ENCODE measurements around the gene TREH.
"Not testable (repeated sequence)": the region's sequence is repeated elsewhere in the genome, so short reads cannot be mapped to it uniquely, and the experiment has no call there.

Gene TREH

DNA sequence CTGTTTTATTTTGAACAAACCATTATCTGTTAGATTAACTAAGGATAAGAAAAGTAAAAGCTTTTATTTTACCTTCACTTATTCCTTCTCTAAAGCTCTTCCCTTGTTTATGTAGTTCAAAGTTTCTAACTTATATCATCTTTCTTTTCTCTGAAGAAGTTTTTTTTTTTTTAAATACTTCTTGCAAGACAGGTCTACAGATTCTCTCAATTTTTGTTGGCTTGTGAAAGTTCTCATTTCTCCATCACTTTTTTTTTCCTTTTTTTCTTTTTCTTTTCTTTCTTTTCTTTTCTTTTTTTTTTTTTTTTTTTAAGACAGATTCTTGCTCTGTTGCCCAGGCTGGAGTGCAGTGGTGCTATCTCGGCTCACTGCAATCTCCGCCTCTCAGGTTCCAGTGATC lies 4.7 kb upstream of the TREH start:
- no peaks in the 10 kb centered on the region for H3K27me3 ChIP-seq (ENCODE audit: insufficient read depth, low read length)
- no peak overlapping the region for H3K9ac ChIP-seq (ENCODE audit: low read depth, low read length)
- no peaks in the 10 kb centered on the region for H3K36me3 ChIP-seq (ENCODE audit: insufficient read depth, low read length)
- 93% methylated on average over 2 of the region's 2 CpGs for WGBS
- no peak overlapping the region for H3K27ac ChIP-seq (ENCODE audit: low read depth, low read length)
- no peak overlapping the region for H3K4me3 ChIP-seq (ENCODE audit: low read length)
- H3K9me3 ChIP-seq (ENCODE audit: insufficient read depth, low read depth, low read length): no peaks in the 10 kb centered on the region
- H3K4me1 ChIP-seq (ENCODE audit: insufficient read depth, low read length): no peaks in the 10 kb centered on the region

- not testable (repeated sequence) for H3K4me3 ChIP-seq (ENCODE audit: low read length); H3K27ac ChIP-seq (ENCODE audit: low read depth, low read length); H3K27me3 ChIP-seq (ENCODE audit: insufficient read depth, low read length); H3K4me1 ChIP-seq (ENCODE audit: insufficient read depth, low read length); H3K9me3 ChIP-seq (ENCODE audit: insufficient read depth, low read depth, low read length); H3K9ac ChIP-seq (ENCODE audit: low read depth, low read length); H3K36me3 ChIP-seq (ENCODE audit: insufficient read depth, low read length)
- 93% methylated on average over 6 of the region's 6 CpGs for WGBS
These were observed 3.5 kb upstream of the TREH start for GRCh38 chr11:118682939-118683338.

DNA sequence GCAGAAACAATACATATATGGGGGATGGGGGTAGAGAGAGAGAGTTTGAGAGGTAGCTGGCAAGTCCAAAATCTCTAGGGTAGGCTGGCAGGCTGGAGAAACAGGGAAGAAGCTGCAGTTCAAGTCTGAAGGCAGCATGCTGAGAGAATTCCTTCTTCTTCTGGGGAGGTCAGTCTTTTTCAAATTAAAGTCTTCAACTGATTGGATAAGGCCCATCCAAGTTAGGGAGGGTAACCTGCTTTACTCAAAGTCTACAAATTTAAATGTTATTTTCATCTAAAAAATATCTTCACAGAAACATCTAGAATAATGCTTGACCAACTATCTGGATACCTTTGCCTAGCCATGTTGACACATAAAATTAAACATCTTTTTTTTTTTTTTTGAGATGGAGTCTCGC lies 2.9 kb upstream of the TREH start:
- no peak overlapping the region for H3K9ac ChIP-seq (ENCODE audit: low read depth, low read length)
- no peaks in the 10 kb centered on the region for H3K36me3 ChIP-seq (ENCODE audit: insufficient read depth, low read length)
- 86% methylated on average over 1 of the region's 1 CpG for WGBS

GRCh38 chr11:118678908-118679307 lies 542 bp downstream of the TREH start:
- not testable (repeated sequence) for H3K9ac ChIP-seq (ENCODE audit: low read depth, low read length); H3K27me3 ChIP-seq (ENCODE audit: insufficient read depth, low read length); H3K27ac ChIP-seq (ENCODE audit: low read depth, low read length); H3K4me1 ChIP-seq (ENCODE audit: insufficient read depth, low read length); H3K36me3 ChIP-seq (ENCODE audit: insufficient read depth, low read length); H3K4me3 ChIP-seq (ENCODE audit: low read length)
- H3K9me3 ChIP-seq (ENCODE audit: insufficient read depth, low read depth, low read length): peaks cover 15% of the 10 kb centered on the region
- 41% methylated on average over 11 of the region's 11 CpGs for WGBS

More for the DNA sequence above, 2.9 kb upstream of the TREH start:
- Histone ChIP-seq H3K4me1 (ENCODE audit: insufficient read depth, low read length) (no peaks in the 10 kb centered on the region), H3K9me3 (ENCODE audit: insufficient read depth, low read depth, low read length) (no peaks in the 10 kb centered on the region), H3K27me3 (ENCODE audit: insufficient read depth, low read length) (no peaks in the 10 kb centered on the region), H3K27ac (ENCODE audit: low read depth, low read length) (no peak overlapping the region), H3K4me3 (ENCODE audit: low read length) (no peak overlapping the region)

- no peak overlapping the region for H3K4me3 ChIP-seq (ENCODE audit: low read length)
- no peaks in the 10 kb centered on the region for H3K27me3 ChIP-seq (ENCODE audit: insufficient read depth, low read length)
- no peak overlapping the region for H3K27ac ChIP-seq (ENCODE audit: low read depth, low read length)
- H3K9ac ChIP-seq (ENCODE audit: low read depth, low read length): no peak overlapping the region
- no peaks in the 10 kb centered on the region for H3K36me3 ChIP-seq (ENCODE audit: insufficient read depth, low read length)
- H3K4me1 ChIP-seq (ENCODE audit: insufficient read depth, low read length): no peaks in the 10 kb centered on the region
- peaks cover 15% of the 10 kb centered on the region for H3K9me3 ChIP-seq (ENCODE audit: insufficient read depth, low read depth, low read length)
- 93% methylated on average over 6 of the region's 6 CpGs for WGBS
These were observed 1.5 kb downstream of the TREH start for GRCh38 chr11:118677977-118678376.

- Histone ChIP-seq H3K27me3 (ENCODE audit: insufficient read depth, low read length) (no peaks in the 10 kb centered on the region), H3K9ac (ENCODE audit: low read depth, low read length) (no peak overlapping the region), H3K4me3 (ENCODE audit: low read length) (no peak overlapping the region), H3K4me1 (ENCODE audit: insufficient read depth, low read length) (no peaks in the 10 kb centered on the region), H3K36me3 (ENCODE audit: insufficient read depth, low read length) (no peaks in the 10 kb centered on the region), H3K9me3 (ENCODE audit: insufficient read depth, low read depth, low read length) (peaks cover 15% of the 10 kb centered on the region), H3K27ac (ENCODE audit: low read depth, low read length) (no peak overlapping the region)
- WGBS: 92% methylated on average over 1 of the region's 1 CpG
These were observed 5.4 kb downstream of the TREH start for GRCh38 chr11:118674082-118674435.

GRCh38 chr11:118673361-118674081 lies 5.9 kb downstream of the TREH start:
- peaks cover 15% of the 10 kb centered on the region for H3K9me3 ChIP-seq (ENCODE audit: insufficient read depth, low read depth, low read length)
- no peaks in the 10 kb centered on the region for H3K4me1 ChIP-seq (ENCODE audit: insufficient read depth, low read length)
- WGBS: 87% methylated on average over 6 of the region's 6 CpGs
- H3K36me3 ChIP-seq (ENCODE audit: insufficient read depth, low read length): no peaks in the 10 kb centered on the region
- H3K27ac ChIP-seq (ENCODE audit: low read depth, low read length): no peak overlapping the region
- H3K27me3 ChIP-seq (ENCODE audit: insufficient read depth, low read length): no peaks in the 10 kb centered on the region
- H3K9ac ChIP-seq (ENCODE audit: low read depth, low read length): no peak overlapping the region
- H3K4me3 ChIP-seq (ENCODE audit: low read length): no peak overlapping the region

GRCh38 chr11:118672846-118673245 lies 6.6 kb downstream of the TREH start:
- Histone ChIP-seq H3K4me3 (ENCODE audit: low read length) (no peak overlapping the region), H3K9ac (ENCODE audit: low read depth, low read length) (no peak overlapping the region), H3K36me3 (ENCODE audit: insufficient read depth, low read length) (no peaks in the 10 kb centered on the region), H3K27ac (ENCODE audit: low read depth, low read length) (no peak overlapping the region), H3K9me3 (ENCODE audit: insufficient read depth, low read depth, low read length) (peaks cover 15% of the 10 kb centered on the region), H3K4me1 (ENCODE audit: insufficient read depth, low read length) (no peaks in the 10 kb centered on the region), H3K27me3 (ENCODE audit: insufficient read depth, low read length) (no peaks in the 10 kb centered on the region)
- WGBS: 54% methylated on average over 1 of the region's 1 CpG

DNA sequence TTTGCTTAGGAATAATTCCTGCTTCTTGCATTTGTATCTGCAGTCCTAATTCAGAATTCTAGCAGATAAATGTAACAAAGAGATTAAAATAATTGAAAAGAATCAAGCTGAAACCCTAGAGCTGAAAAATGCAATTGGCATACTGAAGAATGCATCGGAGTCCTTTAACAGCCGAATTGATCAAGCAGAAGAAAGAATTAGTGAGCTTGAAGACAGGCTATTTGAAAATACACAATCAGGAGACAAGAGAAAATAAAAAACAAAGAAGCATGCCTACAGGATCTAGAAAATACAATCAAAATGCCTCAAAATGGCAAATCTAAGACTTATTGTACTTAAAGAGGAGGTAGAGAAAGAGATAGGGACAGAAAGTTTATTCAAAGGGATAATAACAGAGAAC lies 8.2 kb downstream of the TREH start:
- no peaks in the 10 kb centered on the region for H3K36me3 ChIP-seq (ENCODE audit: insufficient read depth, low read length)
- H3K9me3 ChIP-seq (ENCODE audit: insufficient read depth, low read depth, low read length): peaks cover 11% of the 10 kb centered on the region
- WGBS: 94% methylated on average over 2 of the region's 2 CpGs
- H3K4me1 ChIP-seq (ENCODE audit: insufficient read depth, low read length): peaks cover 2% of the 10 kb centered on the region; the same call in 1 of the 2 replicates
- H3K4me3 ChIP-seq (ENCODE audit: low read length): no peak overlapping the region
- no peak overlapping the region for H3K9ac ChIP-seq (ENCODE audit: low read depth, low read length)
- H3K27ac ChIP-seq (ENCODE audit: low read depth, low read length): no peak overlapping the region
- no peaks in the 10 kb centered on the region for H3K27me3 ChIP-seq (ENCODE audit: insufficient read depth, low read length)

- H3K4me1 ChIP-seq (ENCODE audit: insufficient read depth, low read length): peaks cover 2% of the 10 kb centered on the region; the same call in 1 of the 2 replicates
- no peak overlapping the region for H3K27ac ChIP-seq (ENCODE audit: low read depth, low read length)
- peaks cover 2% of the 10 kb centered on the region; the same call in 1 of the 2 replicates for H3K9me3 ChIP-seq (ENCODE audit: insufficient read depth, low read depth, low read length)
- no peaks in the 10 kb centered on the region for H3K27me3 ChIP-seq (ENCODE audit: insufficient read depth, low read length)
- no peak overlapping the region for H3K9ac ChIP-seq (ENCODE audit: low read depth, low read length)
- 81% methylated on average over 2 of the region's 2 CpGs for WGBS
- H3K4me3 ChIP-seq (ENCODE audit: low read length): no peak overlapping the region
- no peaks in the 10 kb centered on the region for H3K36me3 ChIP-seq (ENCODE audit: insufficient read depth, low read length)
These were observed 9.4 kb downstream of the TREH start for GRCh38 chr11:118670063-118670462.

DNA sequence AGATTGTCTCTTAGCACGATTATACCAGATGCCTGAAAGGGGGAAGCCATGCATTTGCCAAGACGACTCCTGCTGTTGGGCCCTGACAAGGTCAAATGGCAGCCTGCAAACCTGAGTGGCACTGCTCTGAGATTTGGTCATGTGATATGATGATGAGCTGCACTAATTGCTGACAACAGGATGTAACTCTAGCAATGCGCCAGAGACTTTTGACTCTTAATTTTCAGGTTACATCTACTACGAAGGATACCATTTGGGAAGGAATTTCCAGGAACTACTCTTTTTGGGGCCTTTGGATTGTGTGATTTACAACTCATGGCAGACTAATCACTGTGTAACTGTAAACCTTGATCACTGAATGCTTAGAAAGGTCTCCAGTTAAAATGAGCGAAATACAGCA lies 13.1 kb downstream of the TREH start:
- Histone ChIP-seq H3K4me3 (ENCODE audit: low read length) (no peak overlapping the region), H3K27ac (ENCODE audit: low read depth, low read length) (no peak overlapping the region), H3K9me3 (ENCODE audit: insufficient read depth, low read depth, low read length) (no peaks in the 10 kb centered on the region), H3K4me1 (ENCODE audit: insufficient read depth, low read length) (peaks cover 6% of the 10 kb centered on the region; the same call in 1 of the 2 replicates), H3K27me3 (ENCODE audit: insufficient read depth, low read length) (no peaks in the 10 kb centered on the region), H3K9ac (ENCODE audit: low read depth, low read length) (no peak overlapping the region), H3K36me3 (ENCODE audit: insufficient read depth, low read length) (no peaks in the 10 kb centered on the region)
- WGBS: 92% methylated on average over 5 of the region's 5 CpGs

DNA sequence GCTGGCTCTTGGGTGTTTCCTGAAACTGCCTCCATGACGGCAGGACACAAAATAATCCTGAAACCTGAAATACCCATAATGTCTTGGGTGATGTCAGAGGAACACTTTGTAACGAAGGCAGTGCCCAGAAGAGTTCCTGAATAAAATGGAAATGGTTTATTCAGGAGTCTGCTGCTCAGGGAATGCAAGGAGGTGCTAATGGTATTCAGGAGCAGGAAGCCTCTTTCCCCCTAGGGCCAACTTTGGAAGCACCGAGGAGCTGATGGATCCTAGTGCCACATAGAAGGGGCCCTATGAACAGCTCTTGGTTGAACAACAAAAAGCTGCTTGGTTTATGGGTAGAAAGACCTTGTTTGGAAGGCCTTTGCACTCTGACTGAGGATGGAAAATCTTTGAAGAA lies 15.5 kb downstream of the TREH start:
- H3K27me3 ChIP-seq (ENCODE audit: insufficient read depth, low read length): no peaks in the 10 kb centered on the region
- peaks cover 24% of the 10 kb centered on the region for H3K4me1 ChIP-seq (ENCODE audit: insufficient read depth, low read length)
- no peak overlapping the region for H3K27ac ChIP-seq (ENCODE audit: low read depth, low read length)
- WGBS: 58% methylated on average over 3 of the region's 3 CpGs
- H3K9ac ChIP-seq (ENCODE audit: low read depth, low read length): no peak overlapping the region
- H3K36me3 ChIP-seq (ENCODE audit: insufficient read depth, low read length): no peaks in the 10 kb centered on the region
- H3K4me3 ChIP-seq (ENCODE audit: low read length): no peak overlapping the region
- no peaks in the 10 kb centered on the region for H3K9me3 ChIP-seq (ENCODE audit: insufficient read depth, low read depth, low read length)

Measured in HUES64 (cell line).